C1 segment of cervical spinal cord (tissue), 14 donors: ENCODE measurements around the gene ZBTB20.

Experiments used
- DNase-seq, 14 donors: peaks; one replicate each; lab custom pipeline; 2025; lab: John Stamatoyannopoulos, UW

ZBTB20 gene

GRCh38 chr3:114718071-114718897 lies 428.8 kb downstream of the ZBTB20 start:
- DNase-seq: no peak

- no peak for DNase-seq
Measured at GRCh38 chr3:114716916-114717315, 430.2 kb downstream of the ZBTB20 start.

GRCh38 chr3:114716126-114716525 lies 431.0 kb downstream of the ZBTB20 start:
- DNase-seq: no peak

GRCh38 chr3:114714957-114715460 lies 432.1 kb downstream of the ZBTB20 start:
- DNase-seq: no peak

GRCh38 chr3:114714237-114714636 lies 432.9 kb downstream of the ZBTB20 start:
- DNase-seq: no peak

GRCh38 chr3:114712728-114713492 lies 434.2 kb downstream of the ZBTB20 start:
- DNase-seq: no peak

- no peak for DNase-seq
Measured at GRCh38 chr3:114711321-114711886, 435.7 kb downstream of the ZBTB20 start.

GRCh38 chr3:114709102-114709501 lies 438.0 kb downstream of the ZBTB20 start:
- no peak for DNase-seq

- DNase-seq: no peak
Measured at GRCh38 chr3:114707252-114707860, 439.7 kb downstream of the ZBTB20 start.

GRCh38 chr3:114706591-114707232 lies 440.4 kb downstream of the ZBTB20 start:
- no peak for DNase-seq

GRCh38 chr3:114700637-114701234 lies 446.4 kb downstream of the ZBTB20 start:
- no peak for DNase-seq

- DNase-seq: no peak
Measured at GRCh38 chr3:114698146-114699105, 448.7 kb downstream of the ZBTB20 start.

- DNase-seq: no peak
Measured at GRCh38 chr3:114697401-114697800, 449.7 kb downstream of the ZBTB20 start.

GRCh38 chr3:114694251-114694650 lies 452.8 kb downstream of the ZBTB20 start:
- no peak for DNase-seq

- no peak for DNase-seq
Measured at GRCh38 chr3:114691871-114692270, 455.2 kb downstream of the ZBTB20 start.

GRCh38 chr3:114690911-114691310 lies 456.2 kb downstream of the ZBTB20 start:
- no peak for DNase-seq

- no peak for DNase-seq
Measured at GRCh38 chr3:114687151-114687550, 459.9 kb downstream of the ZBTB20 start.

GRCh38 chr3:114686621-114687020 lies 460.5 kb downstream of the ZBTB20 start:
- no peak for DNase-seq

GRCh38 chr3:114685161-114685560 lies 461.9 kb downstream of the ZBTB20 start:
- no peak for DNase-seq

GRCh38 chr3:114680299-114680698 lies 466.8 kb downstream of the ZBTB20 start:
- DNase-seq: no peak
